GM12801 (cell line): ENCODE results near the gene TCHHL1.

Source experiments
- CTCF ChIP-seq: IDR thresholded peaks from one replicate; pipeline ENCODE4 v1.5.1; 2011; ENCODE audit warnings: control low read depth; ENCODE audit not compliant: insufficient read length; ENCODE audit errors: extremely low read depth

Gene TCHHL1

GRCh38 chr1:152052606-152053005, 36.3 kb downstream of the TCHHL1 start:
- no peak for TF ChIP-seq CTCF

DNA sequence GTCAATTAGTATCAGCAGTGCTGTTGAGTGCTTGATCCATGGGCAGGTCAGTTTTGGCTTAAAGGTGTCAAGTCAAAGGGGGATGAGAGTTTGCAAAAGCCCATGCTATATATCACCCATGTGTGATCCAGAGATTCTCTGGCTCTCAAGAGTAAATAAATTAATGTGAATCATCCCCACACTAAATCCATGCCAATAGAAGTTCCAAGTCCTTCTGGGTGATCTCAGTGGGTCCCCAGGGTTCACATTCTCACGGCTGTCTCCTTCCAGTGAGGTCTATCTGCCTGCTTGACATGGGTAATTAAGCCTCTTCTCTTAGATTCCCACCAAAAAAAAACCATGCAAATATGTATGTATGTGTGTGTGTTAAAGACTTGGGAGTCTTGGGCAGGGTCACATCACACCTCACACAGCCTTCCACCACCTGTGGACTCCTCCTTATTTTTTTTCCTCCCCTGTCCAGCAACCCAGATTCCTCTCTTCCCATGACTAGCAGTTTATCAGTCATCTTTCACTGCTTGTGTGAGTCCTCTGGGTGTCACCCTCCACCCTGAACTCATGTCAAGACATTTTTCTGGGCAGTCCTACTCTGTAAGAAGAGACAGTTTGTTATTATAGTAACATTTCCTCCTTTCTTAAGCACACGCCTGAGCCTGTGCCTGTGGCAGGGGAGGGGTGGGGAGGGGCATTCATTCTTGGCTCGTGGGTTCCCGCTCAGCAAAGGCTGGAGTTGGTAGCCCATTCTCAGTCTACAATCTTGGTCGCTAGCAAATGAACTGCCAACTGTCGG, 37.8 kb downstream of the TCHHL1 start:
- TF ChIP-seq CTCF = no peak

GRCh38 chr1:152049291-152050083, 39.4 kb downstream of the TCHHL1 start:
- no peak for TF ChIP-seq CTCF

DNA sequence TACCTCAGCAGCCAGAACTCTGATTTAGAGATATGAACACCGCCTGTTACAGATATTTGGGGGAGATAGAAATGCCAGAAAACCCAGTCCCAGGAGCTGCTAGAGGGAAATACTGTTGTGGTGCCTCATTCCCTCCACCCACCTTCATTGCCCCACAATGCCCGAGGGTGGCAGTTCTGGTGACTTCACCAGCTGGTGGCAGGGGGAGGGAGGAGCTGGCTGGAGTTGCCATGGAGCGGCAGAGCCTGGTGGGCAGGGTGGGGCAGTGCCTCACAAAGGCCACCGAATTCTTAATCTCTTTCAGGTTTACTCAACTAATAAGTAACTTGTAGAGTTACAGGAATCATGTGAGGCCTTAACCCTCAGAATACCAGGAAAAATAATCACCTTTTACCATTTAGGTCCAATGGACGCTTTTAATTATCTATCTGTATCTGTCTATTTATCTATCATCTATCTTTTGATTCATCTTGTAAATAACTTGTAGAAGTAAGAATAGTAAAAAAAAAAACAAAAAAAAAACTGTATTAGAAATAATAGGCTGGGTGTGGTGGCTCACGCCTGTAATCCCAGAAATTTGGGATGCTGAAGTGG, 40.4 kb downstream of the TCHHL1 start:
- TF ChIP-seq CTCF = no peak

- TF ChIP-seq CTCF = no peak
Measured at GRCh38 chr1:152047730-152048415, 41.0 kb downstream of the TCHHL1 start.

DNA sequence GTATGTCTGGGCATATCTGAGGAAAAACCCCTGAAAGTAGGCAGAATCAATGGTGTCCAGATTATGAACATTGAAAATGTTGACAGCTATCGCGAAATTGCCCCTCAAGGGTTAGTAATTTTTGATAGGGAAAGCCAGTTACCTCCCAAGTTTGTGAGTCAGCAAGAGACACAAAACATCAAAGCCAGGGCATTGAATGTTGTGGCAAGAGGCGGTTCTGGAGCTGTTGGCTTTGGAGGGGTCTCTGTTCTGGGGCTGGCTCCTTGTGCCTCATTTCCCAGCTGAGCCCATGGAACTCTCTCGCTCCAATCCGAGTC, 41.5 kb downstream of the TCHHL1 start:
- no peak for TF ChIP-seq CTCF

DNA sequence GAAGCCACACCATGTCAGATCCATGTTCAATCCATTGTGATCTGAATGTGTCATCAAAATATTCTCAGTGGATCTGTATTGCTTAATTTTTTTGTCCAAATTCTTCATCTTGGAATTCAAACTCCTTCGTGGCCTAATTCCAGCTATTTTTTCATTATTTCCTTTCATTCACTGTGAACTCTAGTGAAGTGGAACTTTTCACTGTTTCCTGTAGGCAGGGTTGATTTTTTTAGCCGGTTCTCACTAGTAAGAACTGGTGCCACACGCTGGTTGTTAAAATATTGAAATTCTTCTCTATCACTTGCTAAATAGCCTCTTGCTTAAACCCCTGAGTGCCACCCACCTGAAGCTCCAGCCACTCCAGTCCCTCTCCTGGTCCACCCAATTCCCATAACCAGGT, 44.5 kb downstream of the TCHHL1 start:
- no peak for TF ChIP-seq CTCF
